ENCODE measurements around the gene TRABD2A.

Gene TRABD2A

GRCh38 chr2:84786601-84787000, 94.3 kb downstream of the TRABD2A start:
- DNase-seq = no peak
- Histone ChIP-seq H3K27me3 (replicated peaks; ENCODE audit: insufficient read depth, low read length) (no peaks in the 10 kb centered on the region), H3K4me2 (ENCODE audit: low read depth, low read length) (no peak overlapping the region), H3K4me1 (ENCODE audit: low read length) (peaks cover 13% of the 10 kb centered on the region; the same call in 1 of the 2 replicates), H3K36me3 (replicated peaks; ENCODE audit: insufficient read depth, low read length) (no peaks in the 10 kb centered on the region), H3K9ac (ENCODE audit: low read length) (no peak overlapping the region), H2AFZ (ENCODE audit: low read length) (no peak overlapping the region), H4K20me1 (ENCODE audit: insufficient read depth, low read length) (no peaks in the 10 kb centered on the region), H3K27ac (ENCODE audit: low read length) (no peak overlapping the region), H3F3A (ENCODE audit: insufficient read depth, low read length) (no peaks in the 10 kb centered on the region), H3K4me3 (ENCODE audit: low read length) (no peak overlapping the region), H3K9me3 (replicated peaks; ENCODE audit: insufficient read depth, low read length) (no peaks in the 10 kb centered on the region), H3K79me2 (ENCODE audit: low read length) (no peaks in the 10 kb centered on the region), H3K9me2 (replicated peaks; ENCODE audit: insufficient read depth, low read length) (no peaks in the 10 kb centered on the region)
- TF ChIP-seq EZH2 (optimal IDR thresholded peaks at IDR 0.05; ENCODE audit: low read depth, low read length) (no peak), EZH2phosphoT487 (IDR thresholded peaks at IDR 0.05; ENCODE audit: low read length) (no peak)
- TF ChIP-seq, protein P1, sequence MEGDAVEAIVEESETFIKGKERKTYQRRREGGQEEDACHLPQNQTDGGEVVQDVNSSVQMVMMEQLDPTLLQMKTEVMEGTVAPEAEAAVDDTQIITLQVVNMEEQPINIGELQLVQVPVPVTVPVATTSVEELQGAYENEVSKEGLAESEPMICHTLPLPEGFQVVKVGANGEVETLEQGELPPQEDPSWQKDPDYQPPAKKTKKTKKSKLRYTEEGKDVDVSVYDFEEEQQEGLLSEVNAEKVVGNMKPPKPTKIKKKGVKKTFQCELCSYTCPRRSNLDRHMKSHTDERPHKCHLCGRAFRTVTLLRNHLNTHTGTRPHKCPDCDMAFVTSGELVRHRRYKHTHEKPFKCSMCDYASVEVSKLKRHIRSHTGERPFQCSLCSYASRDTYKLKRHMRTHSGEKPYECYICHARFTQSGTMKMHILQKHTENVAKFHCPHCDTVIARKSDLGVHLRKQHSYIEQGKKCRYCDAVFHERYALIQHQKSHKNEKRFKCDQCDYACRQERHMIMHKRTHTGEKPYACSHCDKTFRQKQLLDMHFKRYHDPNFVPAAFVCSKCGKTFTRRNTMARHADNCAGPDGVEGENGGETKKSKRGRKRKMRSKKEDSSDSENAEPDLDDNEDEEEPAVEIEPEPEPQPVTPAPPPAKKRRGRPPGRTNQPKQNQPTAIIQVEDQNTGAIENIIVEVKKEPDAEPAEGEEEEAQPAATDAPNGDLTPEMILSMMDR (IDR thresholded peaks at IDR 0.05; ENCODE audit: low read length) = no peak

- H3K79me2 ChIP-seq (ENCODE audit: low read length) = no peaks in the 10 kb centered on the region
- no peaks in the 10 kb centered on the region for H3K9me3 ChIP-seq (replicated peaks; ENCODE audit: insufficient read depth, low read length)
- peaks cover 13% of the 10 kb centered on the region; the same call in 1 of the 2 replicates for H3K4me1 ChIP-seq (ENCODE audit: low read length)
- no peak overlapping the region for H3K4me3 ChIP-seq (ENCODE audit: low read length)
- H2AFZ ChIP-seq (ENCODE audit: low read length) = no peak overlapping the region
- H3K27me3 ChIP-seq (replicated peaks; ENCODE audit: insufficient read depth, low read length) = no peaks in the 10 kb centered on the region
- no peaks in the 10 kb centered on the region for H3K36me3 ChIP-seq (replicated peaks; ENCODE audit: insufficient read depth, low read length)
- no peaks in the 10 kb centered on the region for H3K9me2 ChIP-seq (replicated peaks; ENCODE audit: insufficient read depth, low read length)
- H3K9ac ChIP-seq (ENCODE audit: low read length) = no peak overlapping the region
- TF ChIP-seq EZH2phosphoT487 (IDR thresholded peaks at IDR 0.05; ENCODE audit: low read length) = no peak
- TF ChIP-seq, protein P1 (IDR thresholded peaks at IDR 0.05; ENCODE audit: low read length) = no peak
- no peak for TF ChIP-seq EZH2 (optimal IDR thresholded peaks at IDR 0.05; ENCODE audit: low read depth, low read length)
- H4K20me1 ChIP-seq (ENCODE audit: insufficient read depth, low read length) = no peaks in the 10 kb centered on the region
- no peak overlapping the region for H3K27ac ChIP-seq (ENCODE audit: low read length)
- no peaks in the 10 kb centered on the region for H3F3A ChIP-seq (ENCODE audit: insufficient read depth, low read length)
- no peak overlapping the region for H3K4me2 ChIP-seq (ENCODE audit: low read depth, low read length)
- no peak for DNase-seq
Observed at GRCh38 chr2:84785950-84786349, 94.9 kb downstream of the TRABD2A start.

- H4K20me1 ChIP-seq (ENCODE audit: insufficient read depth, low read length) = no peaks in the 10 kb centered on the region
- H3K9me3 ChIP-seq (replicated peaks; ENCODE audit: insufficient read depth, low read length) = no peaks in the 10 kb centered on the region
- no peak overlapping the region for H3K4me2 ChIP-seq (ENCODE audit: low read depth, low read length)
- no peak overlapping the region for H3K4me3 ChIP-seq (ENCODE audit: low read length)
- no peaks in the 10 kb centered on the region for H3K36me3 ChIP-seq (replicated peaks; ENCODE audit: insufficient read depth, low read length)
- H3K27me3 ChIP-seq (replicated peaks; ENCODE audit: insufficient read depth, low read length) = no peaks in the 10 kb centered on the region
- no peaks in the 10 kb centered on the region for H3F3A ChIP-seq (ENCODE audit: insufficient read depth, low read length)
- H3K9me2 ChIP-seq (replicated peaks; ENCODE audit: insufficient read depth, low read length) = no peaks in the 10 kb centered on the region
- TF ChIP-seq EZH2 (optimal IDR thresholded peaks at IDR 0.05; ENCODE audit: low read depth, low read length) (no peak), EZH2phosphoT487 (IDR thresholded peaks at IDR 0.05; ENCODE audit: low read length) (no peak)
- TF ChIP-seq, protein P1 (IDR thresholded peaks at IDR 0.05; ENCODE audit: low read length) = no peak
- H3K79me2 ChIP-seq (ENCODE audit: low read length) = no peaks in the 10 kb centered on the region
- no peak overlapping the region; the same call in 1 of the 2 replicates for H3K27ac ChIP-seq (ENCODE audit: low read length)
- peak overlapping the region; percentile 23; the same call in 1 of the 2 replicates for H2AFZ ChIP-seq (ENCODE audit: low read length)
- DNase-seq = no peak
- peaks cover 13% of the 10 kb centered on the region; the same call in 1 of the 2 replicates for H3K4me1 ChIP-seq (ENCODE audit: low read length)
- no peak overlapping the region for H3K9ac ChIP-seq (ENCODE audit: low read length)
Observed at GRCh38 chr2:84782717-84783442, 98.0 kb downstream of the TRABD2A start.
